GM12878 (cell line): ENCODE data around the gene OSER1. TPM values are rescaled to one million over a fixed set of nuclear protein-coding genes. Genes with fewer than 3 reads are reported as not detected.
A peak's percentile ranks its signal among the peaks of the same experiment; 100 is the strongest.

Experiments
- ATAC-seq: fragments of 200-7000 bp; cut with Tn5 transposase; 3 replicates; pipeline ENCODE4 v1.9.1; 2020; ENCODE audit warnings: mild to moderate bottlenecking, moderate library complexity
- BruUV-seq: library from RNA; stranded (reverse); fragments of 400-500 nt; replicated peaks from 2 replicates; lab custom pipeline; 2021; lab: Mats Ljungman, UMichigan
- CTCF ChIA-PET: fragments of 300-600 bp; sonication (Branson Sonifier 250); formaldehyde crosslinking; extraction: SDS; loops from one replicate; lab custom pipeline; 2021; ENCODE audit warnings: inconsistent platforms; lab: Yijun Ruan, JAX
- POLR2A ChIA-PET: fragments of 350-600 bp; formaldehyde crosslinking; extraction: SDS; loops from one replicate; lab custom pipeline; 2021; ENCODE audit warnings: inconsistent platforms; lab: Charles Lee
- RAD21 ChIA-PET: fragments of 300-600 bp; sonication (Branson Sonifier 250); formaldehyde crosslinking; loops from one replicate; lab custom pipeline; 2023; ENCODE audit warnings: antibody characterized with exemption; ENCODE audit not compliant: unreplicated experiment; lab: Charles Lee
- SMC1A ChIA-PET: fragments of 300-600 bp; sonication (Branson Sonifier 250); formaldehyde crosslinking; loops from one replicate; lab custom pipeline; 2023; ENCODE audit not compliant: unreplicated experiment, uncharacterized antibody; lab: Charles Lee
- DNase-seq: peaks from one replicate; pipeline ENCODE4 v3.0.0-alpha.2; 2011; ENCODE audit warnings: low read depth, low spot score
- FAIRE-seq: peaks from 3 replicates; lab custom pipeline; 2011; peaks lifted over from hg19 to GRCh38; lab: Jason Lieb, UNC
- H2AFZ ChIP-seq: 2 replicates; pipeline ENCODE4 v1.6.0; 2011; ENCODE audit warnings: low read depth, low read length, control low read depth; ENCODE audit not compliant: control insufficient read depth
- H3K27ac ChIP-seq: 2 replicates; pipeline ENCODE4 v1.5.1; 2011; ENCODE audit warnings: control low read depth; ENCODE audit not compliant: control insufficient read depth, insufficient read depth
- H3K27me3 ChIP-seq, 2 experiments: replicated peaks in 1 of 2; 2 replicates each; pipeline versions ENCODE4 v1.6.0 to v1.6.1; 2011; ENCODE audit warnings: low read length in 1 of 2; ENCODE audit not compliant: control insufficient read depth in 2 of 2, insufficient read depth in 2 of 2
- H3K36me3 ChIP-seq, 2 experiments: 2 replicates each; pipeline ENCODE4 v1.5.1; 2011; ENCODE audit warnings: low read length in 1 of 2; ENCODE audit not compliant: control insufficient read depth in 2 of 2, insufficient read depth in 2 of 2
- H3K4me1 ChIP-seq: 2 replicates; pipeline ENCODE4 v1.6.1; 2011; ENCODE audit warnings: mild to moderate bottlenecking, low read length, moderate library complexity, mixed read lengths; ENCODE audit not compliant: control insufficient read depth, insufficient read depth
- H3K4me2 ChIP-seq: 2 replicates; pipeline ENCODE4 v1.6.0; 2011; ENCODE audit warnings: control low read depth; ENCODE audit not compliant: control insufficient read depth, insufficient read depth
- H3K4me3 ChIP-seq: fragments of 200-600 bp; sonication (generic); 2 replicates; pipeline ENCODE4 v1.5.1; 2016
- H3K79me2 ChIP-seq: 2 replicates; pipeline ENCODE4 v1.6.0; 2011; ENCODE audit warnings: low read length; ENCODE audit not compliant: control insufficient read depth, insufficient read depth
- H3K9ac ChIP-seq: 2 replicates; pipeline ENCODE4 v1.8.0; 2011; ENCODE audit warnings: low read length, control low read depth, mixed read lengths; ENCODE audit not compliant: control insufficient read depth, insufficient read depth
- H3K9me3 ChIP-seq: replicated peaks from 3 replicates; pipeline ENCODE4 v1.5.1; 2011; ENCODE audit warnings: mild to moderate bottlenecking, low read length; ENCODE audit not compliant: control insufficient read depth, insufficient read depth
- H4K20me1 ChIP-seq: 2 replicates; pipeline ENCODE4 v1.6.0; 2011; ENCODE audit not compliant: control insufficient read depth, insufficient read depth
- CHD1 ChIP-seq: IDR thresholded peaks from 2 replicates; pipeline ENCODE4 v1.6.1; 2012; ENCODE audit warnings: low read depth, low read length, improper control_type of control experiment
- HCFC1 ChIP-seq: fragments of 150-350 bp; IDR thresholded peaks from 2 replicates; pipeline ENCODE4 v1.6.1; 2014; ENCODE audit warnings: low read length
- NBN ChIP-seq: fragments of 450-650 bp; IDR thresholded peaks from 2 replicates; pipeline ENCODE4 v1.6.1; 2016
- PAX5 ChIP-seq: IDR thresholded peaks from 2 replicates; pipeline ENCODE4 v1.6.1; 2011; ENCODE audit warnings: low read depth, low read length, borderline replicate concordance
- PML ChIP-seq: IDR thresholded peaks from 2 replicates; pipeline ENCODE4 v1.6.1; 2012; ENCODE audit warnings: low read length, inconsistent platforms
- SIX5 ChIP-seq: IDR thresholded peaks from 2 replicates; pipeline ENCODE4 v1.6.1; 2011; ENCODE audit warnings: mild to moderate bottlenecking, low read depth, low read length, moderate library complexity; ENCODE audit not compliant: severe bottlenecking
- ZNF384 ChIP-seq: IDR thresholded peaks from 2 replicates; pipeline ENCODE4 v1.6.1; 2012; ENCODE audit warnings: low read depth, mild to moderate bottlenecking, low read length, improper control_type of control experiment, borderline replicate concordance
- whole genome bisulfite sequencing: methylation state at CpG from one replicate; pipeline ENCODE4 v1.1.6; 2016; ENCODE audit warnings: low lambda C conversion rate; ENCODE audit not compliant: insufficient replicate concordance, insufficient coverage; ENCODE audit errors: missing lambda C conversion rate; 5-methylcytosine and 5-hydroxymethylcytosine counted together
- in situ Hi-C: fragments of 300-500 bp; cut with MboI; formaldehyde crosslinking; loops from 9 replicates; pipeline ENCODE4 v1.14.3; 2018; ENCODE audit warnings: mixed read lengths
- intact Hi-C: fragments of 100-400 bp; cut with micrococcal nuclease; formaldehyde crosslinking; loops from one replicate; pipeline ENCODE4 v1.14.2; 2022; ENCODE audit not compliant: unreplicated experiment
- polyA plus RNA-seq, 11 experiments: library from polyadenylated mRNA; depleted of rRNA in 4 of 11; unstranded in 6 of 11; stranded (reverse) in 5 of 11; fragments of >200 nt; fragmentation: Nextera tagmentation in 4 of 11; fragmentation: Illumina TruSeq in 1 of 11; extraction: Ambion mirVana in 4 of 11; extraction: Trizol in 1 of 11; gene quantifications; 1 replicate in 1 of 11; 2 replicates in 10 of 11; pipeline versions ENCODE4 v1.2.1 to v1.2.3, GENCODE V29; 2011 to 2016; ENCODE audit warnings: inconsistent platforms in 2 of 11, missing spikeins in 2 of 11, low read depth in 1 of 11
- total RNA-seq, 4 experiments: library from RNA; depleted of rRNA in 3 of 4; stranded (reverse); fragments of >200 nt in 3 of 4; fragmentation: Illumina TruSeq in 1 of 4; extraction: Trizol in 1 of 4; gene quantifications; 2 replicates each; pipeline versions ENCODE4 v1.2.1 to v1.2.3, GENCODE V29; 2013 to 2021

Gene OSER1
- total and polyA plus RNA-seq, 10 of the 15 experiments (the other 5 are each of a cell fraction or from before 2014, with no cell fraction given) = 19.3 to 63.8 (median 28.4) TPM

GRCh38 chr20:44187054-44187771 lies 23.4 kb downstream of the OSER1 start, which contains the start of gene JPH2:
Gene JPH2 (minus strand): TSS chr20:44187188. CDS start chr20:44186705, 483 bp downstream.
- H3K4me1 ChIP-seq = no peaks in the 10 kb centered on the region
- CTCF ChIA-PET = interaction anchor here (1.0 to 6.6 kb wide), 4 partner anchors 21 to 650 kb away, joined by 3 to 196 read pairs (median 10); no protein-coding TSS in a partner anchor
- H3K27ac ChIP-seq = no peak within 1 kb of the TSS
- FAIRE-seq = no peak
- no peaks in the 10 kb centered on the region for H3K9me3 ChIP-seq
- no peak for TF ChIP-seq ZNF384
- TF ChIP-seq PAX5 = no peak
- TF ChIP-seq HCFC1 = no peak
- no peak for TF ChIP-seq CHD1
- no peak for TF ChIP-seq SIX5
- no peak for TF ChIP-seq NBN
- no peak for TF ChIP-seq PML
- H4K20me1 ChIP-seq = no peaks in the 10 kb centered on the region
- BruUV-seq = no TSS peak
- no peak within 1 kb of the TSS for H3K4me3 ChIP-seq
- in situ Hi-C loops (loop anchor here (5.0 kb wide), 1 partner anchor 70 kb away; no protein-coding TSS in a partner anchor), intact Hi-C loops (no loop called here)
- RAD21 ChIA-PET = interaction anchor here (4.0 kb wide), 1 partner anchor 70 kb away, joined by 69 read pairs; no protein-coding TSS in a partner anchor
- no peak within 1 kb of the TSS for H3K9ac ChIP-seq
- POLR2A ChIA-PET = no interaction called here
- H2AFZ ChIP-seq = no peak within 1 kb of the TSS
- WGBS = 7% methylated on average over 18 of the region's 24 CpGs
- peaks cover 6 to 12% of the 10 kb centered on the region in 2 experiments; a peak in 3 of 4 replicates for H3K27me3 ChIP-seq
- H3K36me3 ChIP-seq = no peaks in the 10 kb centered on the region
- H3K4me2 ChIP-seq = peak within 1 kb of the TSS; percentile 33; the same call in 1 of the 2 replicates
- SMC1A ChIA-PET = interaction anchor here (1.0 to 4.3 kb wide), 4 partner anchors 66 to 96 kb away, joined by 3 to 51 read pairs (median 7); no protein-coding TSS in a partner anchor
- H3K79me2 ChIP-seq = no peaks in the 10 kb centered on the region
- ATAC-seq = peak; percentile 21; the same call in 2 of the 3 replicates
- DNase-seq = no peak
